ENCODE results near the gene TSHR. TPM values are rescaled to one million over a fixed set of nuclear protein-coding genes. Genes with fewer than 3 reads are reported as not detected.
A peak's percentile ranks its signal among the peaks of the same experiment; 100 is the strongest.

TSHR gene
- total and polyA plus RNA-seq, 8 donors = 0.15 to 0.75 (median 0.33) TPM

- ATAC-seq = no peak
- TF ChIP-seq, protein P1, sequence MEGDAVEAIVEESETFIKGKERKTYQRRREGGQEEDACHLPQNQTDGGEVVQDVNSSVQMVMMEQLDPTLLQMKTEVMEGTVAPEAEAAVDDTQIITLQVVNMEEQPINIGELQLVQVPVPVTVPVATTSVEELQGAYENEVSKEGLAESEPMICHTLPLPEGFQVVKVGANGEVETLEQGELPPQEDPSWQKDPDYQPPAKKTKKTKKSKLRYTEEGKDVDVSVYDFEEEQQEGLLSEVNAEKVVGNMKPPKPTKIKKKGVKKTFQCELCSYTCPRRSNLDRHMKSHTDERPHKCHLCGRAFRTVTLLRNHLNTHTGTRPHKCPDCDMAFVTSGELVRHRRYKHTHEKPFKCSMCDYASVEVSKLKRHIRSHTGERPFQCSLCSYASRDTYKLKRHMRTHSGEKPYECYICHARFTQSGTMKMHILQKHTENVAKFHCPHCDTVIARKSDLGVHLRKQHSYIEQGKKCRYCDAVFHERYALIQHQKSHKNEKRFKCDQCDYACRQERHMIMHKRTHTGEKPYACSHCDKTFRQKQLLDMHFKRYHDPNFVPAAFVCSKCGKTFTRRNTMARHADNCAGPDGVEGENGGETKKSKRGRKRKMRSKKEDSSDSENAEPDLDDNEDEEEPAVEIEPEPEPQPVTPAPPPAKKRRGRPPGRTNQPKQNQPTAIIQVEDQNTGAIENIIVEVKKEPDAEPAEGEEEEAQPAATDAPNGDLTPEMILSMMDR (IDR thresholded peaks at IDR 0.05) = no peak
- intact Hi-C loops (cut with DNase I) = no loop called here
- H3K4me3 ChIP-seq = no peak overlapping the region
- no peaks in the 10 kb centered on the region for H3K36me3 ChIP-seq
- H3K9me3 ChIP-seq = no peaks in the 10 kb centered on the region
- peaks cover 0 to 7% of the 10 kb centered on the region in 2 donors for H3K4me1 ChIP-seq
- peak overlapping the region in 1 of 2 donors; percentile 9 for H3K27ac ChIP-seq
- no peaks in the 10 kb centered on the region for H3K27me3 ChIP-seq
- no peak for DNase-seq
Observed at GRCh38 chr14:81157431-81157830, 202.0 kb downstream of the TSHR start.

- Histone ChIP-seq H3K4me3 (no peak overlapping the region), H3K9me3 (no peaks in the 10 kb centered on the region), H3K27ac (no peak overlapping the region), H3K4me1 (peaks cover 0 to 12% of the 10 kb centered on the region in 2 donors), H3K36me3 (no peaks in the 10 kb centered on the region), H3K27me3 (no peaks in the 10 kb centered on the region)
- DNase-seq (no peak), ATAC-seq (no peak)
- TF ChIP-seq, protein P1 (IDR thresholded peaks at IDR 0.05) = no peak
- intact Hi-C loops (cut with DNase I) = loop anchor here in 1 of 2 donors (5.0 to 10.0 kb wide), 2 partner anchors 164 to 206 kb away; partner anchors contain the start of gene TSHR
Observed at GRCh38 chr14:81161088-81161487, 205.7 kb downstream of the TSHR start.

DNA sequence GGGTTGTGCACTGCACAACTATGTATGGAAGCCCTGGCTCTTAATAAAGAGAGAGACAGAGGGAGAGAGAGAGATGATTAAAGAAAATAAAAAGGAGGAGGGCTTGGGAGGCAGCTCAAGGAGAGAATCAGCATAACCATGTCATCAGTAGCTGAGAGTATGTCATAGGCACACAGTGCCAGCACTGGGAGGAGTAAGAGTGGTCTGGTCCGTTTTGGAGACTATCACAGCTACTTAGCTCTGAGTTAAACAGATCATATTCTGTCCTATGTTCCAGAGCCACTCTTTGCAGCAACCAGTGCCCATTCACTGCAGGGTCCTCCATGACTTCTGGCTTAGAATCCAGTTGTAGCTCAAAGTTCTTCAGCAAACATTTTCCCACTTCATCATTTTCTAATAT, 206.3 kb downstream of the TSHR start:
- no peaks in the 10 kb centered on the region for H3K27me3 ChIP-seq
- H3K4me1 ChIP-seq = peaks cover 0 to 12% of the 10 kb centered on the region in 2 donors
- H3K4me3 ChIP-seq = no peak overlapping the region
- ATAC-seq (no peak), DNase-seq (no peak)
- H3K27ac ChIP-seq = no peak overlapping the region
- TF ChIP-seq, protein P1 (IDR thresholded peaks at IDR 0.05) = no peak
- H3K9me3 ChIP-seq = no peaks in the 10 kb centered on the region
- intact Hi-C loops (cut with DNase I) = loop anchor here in 1 of 2 donors (5.0 to 10.0 kb wide), 2 partner anchors 164 to 207 kb away; partner anchors contain the start of gene TSHR
- H3K36me3 ChIP-seq = no peaks in the 10 kb centered on the region

DNA sequence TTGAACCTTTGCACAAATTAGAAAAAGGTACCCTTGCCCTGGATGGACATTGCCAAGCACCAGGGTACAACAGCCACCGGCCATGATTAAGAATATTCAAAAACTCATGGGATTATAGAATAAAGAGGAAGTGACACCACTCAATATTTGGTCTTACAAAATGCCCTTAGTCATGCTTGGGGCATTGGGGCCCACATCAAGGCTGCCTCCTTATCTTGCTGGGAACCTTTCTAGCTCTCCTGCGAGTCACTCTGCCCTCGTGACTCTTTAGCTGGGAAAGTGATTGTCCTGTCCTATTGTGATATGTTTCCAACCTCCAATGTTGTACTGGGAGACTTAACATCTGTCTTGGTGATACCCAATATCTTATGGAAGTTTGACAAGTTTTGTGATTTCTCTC, 207.5 kb downstream of the TSHR start:
- no peak for DNase-seq
- no peaks in the 10 kb centered on the region for H3K9me3 ChIP-seq
- no peak for ATAC-seq
- no peaks in the 10 kb centered on the region for H3K36me3 ChIP-seq
- intact Hi-C loops (cut with DNase I) = loop anchor here in 1 of 2 donors (5.0 to 10.0 kb wide), 2 partner anchors 166 to 208 kb away; partner anchors contain the start of gene TSHR
- no peak overlapping the region for H3K4me3 ChIP-seq
- H3K4me1 ChIP-seq = peaks cover 0 to 6% of the 10 kb centered on the region in 2 donors
- H3K27me3 ChIP-seq = no peaks in the 10 kb centered on the region
- H3K27ac ChIP-seq = peak overlapping the region in 1 of 2 donors; percentile 1
- TF ChIP-seq, protein P1 (IDR thresholded peaks at IDR 0.05) = no peak

- Histone ChIP-seq H3K27ac (no peak overlapping the region), H3K27me3 (no peaks in the 10 kb centered on the region), H3K9me3 (no peaks in the 10 kb centered on the region), H3K36me3 (no peaks in the 10 kb centered on the region), H3K4me3 (no peak overlapping the region), H3K4me1 (peaks cover 2 to 8% of the 10 kb centered on the region in 2 donors)
- peak; percentile 99 for ATAC-seq
- TF ChIP-seq, protein P1 (IDR thresholded peaks at IDR 0.05) = peak; percentile 61 to 66
- DNase-seq = peak in 2 of 4 donors; percentile 50 to 61
- intact Hi-C loops (cut with DNase I) = loop anchor here in 1 of 2 donors (5.0 to 10.0 kb wide), 2 partner anchors 167 to 209 kb away; partner anchors contain the start of gene TSHR
Observed at GRCh38 chr14:81164167-81164774, 208.8 kb downstream of the TSHR start.
